Measurements from ENCODE around the gene ENPP3.

The ENPP3 gene

DNA sequence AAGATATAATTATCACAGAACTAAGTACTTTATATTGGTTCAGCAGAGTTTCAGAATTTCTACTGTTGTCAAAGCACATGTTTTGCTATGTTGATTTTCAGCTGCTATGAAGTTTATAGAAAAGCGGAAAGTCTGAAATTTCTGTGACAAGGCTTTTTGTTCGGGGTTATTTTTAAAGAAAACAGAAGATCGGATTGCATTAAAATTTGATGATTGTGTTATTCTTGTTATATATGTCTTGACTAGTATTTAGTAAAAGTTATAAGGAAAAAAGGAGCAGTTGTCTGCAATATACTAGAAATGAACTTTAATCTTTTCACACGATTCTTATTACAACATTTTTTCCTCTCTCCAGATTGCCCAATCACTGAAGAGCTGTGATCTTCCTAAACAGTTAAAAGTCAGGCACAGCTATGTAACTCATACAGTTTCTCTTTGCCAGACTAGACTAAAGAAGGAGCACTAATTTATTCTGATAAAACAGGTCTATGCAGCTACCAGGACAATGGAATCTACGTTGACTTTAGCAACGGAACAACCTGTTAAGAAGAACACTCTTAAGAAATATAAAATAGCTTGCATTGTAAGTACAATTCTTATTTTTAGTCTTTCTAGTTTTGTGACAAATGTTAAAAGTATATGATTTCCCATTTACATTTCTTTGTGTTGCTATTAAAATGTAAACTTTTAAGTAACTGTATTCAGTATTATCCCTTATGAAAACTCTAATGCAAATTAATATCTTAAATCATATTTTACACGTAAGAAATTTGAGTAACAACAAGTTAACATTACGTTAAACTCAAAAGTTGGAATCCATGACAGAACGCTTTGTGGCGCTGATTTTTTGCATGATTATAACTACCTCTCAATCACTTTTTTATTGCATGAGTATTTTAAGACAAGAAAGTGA lies at the start of gene ENPP3:
Gene ENPP3 (plus strand): TSS at position 423 of the 913 bp plus-strand sequence. CDS start 83 bp downstream, at position 506.
- DNase-seq (ENCODE audit: low read depth, low spot score) = no peak

DNA sequence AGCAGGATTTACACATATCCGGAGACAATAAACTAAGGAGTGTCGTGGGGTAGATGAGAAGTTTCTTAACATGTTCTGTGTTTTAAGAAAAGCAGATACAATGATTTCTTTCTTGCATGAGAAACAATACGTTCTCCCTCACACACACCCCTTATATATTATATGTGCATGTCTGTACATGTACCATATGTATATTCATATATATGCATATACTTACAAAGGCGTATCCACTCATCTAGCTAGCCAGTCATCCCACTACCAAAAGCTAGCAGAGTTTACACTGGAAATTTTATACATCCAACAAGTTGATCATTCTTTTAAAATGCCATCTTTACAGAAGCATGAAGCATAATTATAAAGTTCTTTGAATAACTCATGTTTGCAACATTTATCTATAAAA lies 49.2 kb upstream of the ENPP3 start:
- H3K27ac ChIP-seq = no peak overlapping the region
- no peak for DNase-seq (ENCODE audit: low read depth, low spot score)

More for the DNA sequence above, at the start of gene ENPP3:
- H3K27ac ChIP-seq = no peak within 1 kb of the TSS

DNA sequence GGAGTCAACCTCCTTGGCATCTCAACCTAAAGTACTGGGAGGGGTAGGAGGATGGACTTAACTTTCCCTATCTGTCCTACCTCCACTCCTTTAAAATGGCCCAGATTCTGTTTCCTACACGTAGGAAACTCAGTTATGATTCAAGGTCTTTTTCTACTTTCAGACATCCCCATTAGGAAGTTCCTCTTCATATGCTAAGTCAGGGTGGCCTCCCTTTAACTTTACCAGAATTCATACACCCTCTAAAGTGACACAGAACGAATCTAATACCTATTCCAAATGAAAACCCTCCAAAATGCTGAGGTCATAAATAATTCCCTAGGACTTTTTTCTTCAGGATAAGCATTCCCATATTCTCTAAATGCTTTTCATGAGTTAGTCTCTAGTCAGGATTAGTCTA lies 48.5 kb upstream of the ENPP3 start:
- no peak for DNase-seq (ENCODE audit: low read depth, low spot score)
- H3K27ac ChIP-seq = no peak overlapping the region

DNA sequence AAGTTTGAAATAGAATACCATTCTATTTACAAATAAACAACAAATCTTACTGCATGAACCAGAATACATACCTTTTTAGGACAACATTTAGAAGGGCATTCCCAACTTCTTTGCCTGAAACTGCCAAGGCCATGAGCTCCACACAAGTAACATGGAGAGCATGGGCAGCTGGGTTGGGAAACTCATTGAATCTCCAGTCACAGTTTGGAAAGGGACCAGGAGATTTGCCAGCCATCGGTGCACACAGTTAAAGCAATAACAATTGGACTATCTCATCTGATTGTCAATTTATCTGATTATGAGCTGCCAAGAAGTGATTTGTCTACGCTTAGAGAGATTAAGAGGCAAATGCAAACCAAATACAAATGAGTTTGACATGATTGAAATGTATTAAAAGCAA lies 44.2 kb upstream of the ENPP3 start:
- no peak overlapping the region for H3K27ac ChIP-seq
- no peak for DNase-seq (ENCODE audit: low read depth, low spot score)

DNA sequence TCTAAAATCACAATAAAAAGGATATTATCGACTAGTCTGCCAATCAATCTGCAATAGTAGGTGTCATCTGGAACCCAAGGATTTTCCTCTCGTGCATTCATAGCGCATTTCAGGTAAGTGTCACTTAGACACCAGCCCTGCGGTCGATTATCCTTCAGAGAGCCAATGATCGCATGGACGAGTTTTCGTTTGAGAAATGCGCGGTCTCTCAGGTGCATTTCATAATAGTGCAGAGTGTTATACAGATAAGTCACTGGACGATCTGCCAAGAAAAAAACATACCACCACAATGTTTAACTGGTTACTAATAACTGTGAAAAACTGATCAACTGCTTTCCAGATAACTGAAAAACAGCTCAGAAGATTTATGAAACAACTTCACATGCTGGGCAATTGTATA lies 43.0 kb upstream of the ENPP3 start:
- no peak overlapping the region for H3K27ac ChIP-seq
- no peak for DNase-seq (ENCODE audit: low read depth, low spot score)

DNA sequence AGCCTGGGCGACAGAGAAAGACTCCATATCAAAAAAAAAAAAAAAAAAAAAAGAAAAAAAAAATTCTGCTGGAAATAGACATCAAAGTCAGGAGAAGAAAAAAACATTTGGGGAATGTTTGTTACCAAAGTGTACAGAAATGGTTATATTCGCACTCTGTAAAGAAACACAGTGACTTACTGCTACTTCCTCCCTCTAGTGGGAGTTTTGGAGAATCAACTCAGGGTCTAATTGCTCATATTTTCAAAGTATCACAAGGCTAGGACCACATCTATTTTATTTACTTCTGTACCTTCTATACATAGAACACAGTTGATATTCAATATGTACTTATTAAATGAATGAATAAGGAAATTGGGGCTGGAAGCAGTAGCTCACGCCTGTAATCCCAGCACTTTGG lies 39.7 kb upstream of the ENPP3 start:
- no peak for DNase-seq (ENCODE audit: low read depth, low spot score)
- no peak overlapping the region for H3K27ac ChIP-seq

DNA sequence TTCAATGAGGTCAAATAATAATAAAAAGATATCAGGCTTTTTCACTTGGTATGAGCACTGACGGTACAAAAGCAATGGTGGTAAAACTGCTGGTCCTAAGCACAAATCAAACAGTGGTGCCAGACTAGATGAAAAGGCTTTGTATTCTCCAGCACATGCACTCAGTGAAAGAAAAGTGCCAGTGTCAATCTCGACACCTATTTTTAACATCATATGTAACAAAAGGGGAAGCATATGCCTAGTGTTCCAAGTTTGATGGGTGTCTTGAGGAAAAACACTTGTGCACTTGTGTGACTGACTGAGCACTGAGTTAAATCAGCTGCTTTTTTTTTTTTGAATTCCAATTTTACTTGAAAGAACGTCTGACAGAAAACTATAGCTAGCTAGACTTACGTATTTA lies 36.4 kb upstream of the ENPP3 start:
- no peak overlapping the region for H3K27ac ChIP-seq
- DNase-seq (ENCODE audit: low read depth, low spot score) = no peak

DNA sequence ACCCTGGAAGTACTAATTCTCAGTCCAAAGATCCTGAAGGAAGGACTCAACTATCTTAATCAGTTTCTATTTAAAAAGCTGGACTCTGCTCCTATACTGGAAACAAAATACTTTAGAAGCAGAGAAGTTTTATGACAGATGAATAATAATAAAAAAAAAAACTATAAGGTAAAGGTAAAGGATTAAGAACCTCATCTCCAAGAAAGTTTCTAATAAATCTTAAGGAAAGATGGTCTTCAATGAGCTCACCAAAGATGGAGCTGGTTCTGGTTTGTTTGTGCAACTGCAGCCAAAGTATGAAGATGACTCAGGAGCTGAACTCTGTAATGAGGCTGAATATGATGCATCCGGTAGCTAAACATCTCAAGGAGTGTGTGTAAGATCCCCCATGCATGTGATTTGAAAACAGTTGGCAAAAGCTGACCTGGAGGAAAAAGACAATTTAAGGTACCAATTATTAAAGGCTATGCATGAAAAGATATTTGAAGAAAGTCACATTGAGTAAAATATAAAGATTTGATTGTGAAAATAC lies 34.3 kb upstream of the ENPP3 start:
- no peak for DNase-seq (ENCODE audit: low read depth, low spot score)
- H3K27ac ChIP-seq = no peak overlapping the region

DNA sequence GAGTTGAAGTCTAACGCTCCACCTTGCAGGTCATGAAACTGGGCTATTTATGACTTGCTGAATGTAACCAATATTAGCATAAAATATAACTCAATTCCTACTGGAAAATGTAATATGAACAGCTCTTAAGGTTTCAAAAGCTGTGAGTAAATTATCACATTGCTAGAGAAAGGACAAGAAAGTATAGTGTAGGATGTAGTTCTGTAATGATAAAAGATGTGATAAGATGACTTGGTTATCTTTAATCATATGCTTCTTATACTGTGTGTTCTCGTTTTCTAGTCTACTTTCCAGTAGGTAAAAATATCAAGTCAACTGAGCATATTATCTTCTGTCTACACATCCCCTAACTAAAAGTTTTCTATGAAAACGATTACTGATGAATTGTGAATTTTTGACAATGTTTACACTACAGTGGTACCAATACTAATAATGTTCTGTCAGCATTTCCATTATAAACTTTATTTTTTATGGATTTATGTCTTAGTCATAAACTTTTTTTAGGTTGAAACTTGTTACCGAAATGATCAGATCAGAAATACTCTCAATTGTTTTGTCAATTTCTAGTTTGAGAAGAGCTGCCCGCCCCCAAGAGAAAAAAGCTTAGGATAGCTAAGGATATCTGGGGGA lies 23.7 kb upstream of the ENPP3 start:
- no peak overlapping the region for H3K27ac ChIP-seq
- DNase-seq (ENCODE audit: low read depth, low spot score) = no peak

DNA sequence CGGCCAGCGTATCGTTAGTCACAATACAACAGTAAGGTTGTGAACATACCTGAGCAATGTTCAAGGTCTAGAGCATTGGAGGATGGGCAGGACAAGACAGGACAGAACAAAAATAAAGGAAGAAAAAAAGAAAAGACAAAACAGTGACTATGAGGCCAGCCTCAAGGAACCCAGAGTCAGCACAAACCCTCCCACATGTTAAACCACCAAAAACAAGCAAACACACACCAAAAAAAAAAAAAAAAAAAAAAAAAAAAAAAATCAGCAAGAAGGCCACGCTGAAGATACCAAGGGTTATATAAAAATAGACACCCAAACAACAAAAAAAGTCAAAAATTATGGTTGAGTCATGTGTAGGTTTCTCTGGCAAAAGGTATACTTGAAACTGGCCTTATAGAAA lies 21.8 kb upstream of the ENPP3 start:
- no peak overlapping the region for H3K27ac ChIP-seq
- DNase-seq (ENCODE audit: low read depth, low spot score) = no peak

DNA sequence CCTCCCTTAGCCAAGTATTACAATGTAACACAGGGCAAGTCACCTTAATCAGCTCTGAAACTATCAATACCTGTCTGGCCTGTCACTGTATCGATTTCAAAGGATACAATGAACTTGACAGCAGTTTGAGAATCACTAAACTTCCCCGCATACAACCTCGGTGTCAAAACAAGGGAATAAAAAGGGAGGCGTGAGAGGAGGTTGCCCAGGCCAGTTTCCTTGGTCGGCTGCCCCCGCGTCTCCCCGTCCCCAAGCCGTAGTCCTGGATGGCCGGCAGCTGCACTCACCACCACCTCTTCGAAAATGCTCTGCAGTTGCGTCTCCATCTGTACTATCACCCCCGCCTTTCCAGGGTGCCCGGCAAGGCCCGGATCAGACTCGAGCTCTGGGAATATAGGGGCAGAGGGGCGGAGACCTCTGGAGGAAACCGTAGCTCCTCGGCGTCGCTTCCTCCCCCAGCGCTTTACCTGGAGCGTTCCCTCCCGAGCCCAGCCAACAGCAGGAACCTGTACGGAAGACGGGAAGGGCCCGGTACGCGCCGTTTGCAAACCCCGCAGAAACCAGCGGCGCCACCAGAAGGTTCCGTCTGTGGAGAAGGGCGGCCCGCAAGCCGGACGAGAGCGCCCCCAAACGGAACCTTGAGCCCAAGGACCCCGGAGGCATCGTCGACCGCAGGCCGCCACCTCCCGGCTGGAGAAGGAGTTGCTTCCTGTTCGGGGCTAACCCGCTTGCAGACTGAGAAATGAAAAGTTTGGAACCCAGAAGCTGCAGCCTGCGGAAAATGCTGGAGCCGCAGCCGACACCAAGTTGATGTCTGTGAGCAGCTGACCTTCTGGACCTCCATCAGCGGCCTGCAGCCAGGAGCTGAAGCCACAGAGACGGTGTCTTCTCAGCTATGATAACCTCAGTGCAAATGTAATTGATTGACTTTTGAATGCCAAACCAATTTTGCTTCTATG lies 9.1 kb upstream of the ENPP3 start, which contains the start of gene MED23:
Gene MED23 (minus strand): TSS at position 519 of the 959 bp plus-strand sequence. CDS start 193 bp downstream, at position 326.
- DNase-seq (ENCODE audit: low read depth, low spot score) = peak; percentile 82
- peak within 1 kb of the TSS; percentile 81 for H3K27ac ChIP-seq

DNA sequence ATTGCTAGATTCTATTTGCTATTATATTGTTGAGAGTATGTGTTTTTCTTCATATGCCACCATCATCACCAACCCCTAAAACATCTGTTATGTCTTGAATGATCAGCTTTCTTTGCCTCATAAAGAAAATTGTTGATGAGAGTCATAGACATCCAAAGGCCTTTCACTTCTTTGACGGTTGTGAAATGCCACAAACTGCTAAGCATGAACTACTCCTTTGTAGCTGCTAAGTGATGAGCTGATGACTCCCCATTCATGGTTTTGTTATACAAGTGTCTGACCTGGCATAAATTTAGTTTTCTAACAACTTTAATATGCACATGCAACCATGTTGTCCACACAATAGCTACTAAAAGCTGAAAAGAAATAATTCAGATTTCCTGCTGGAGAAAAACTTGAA lies 8.4 kb upstream of the ENPP3 start:
- H3K27ac ChIP-seq = no peak overlapping the region
- no peak for DNase-seq (ENCODE audit: low read depth, low spot score)

DNA sequence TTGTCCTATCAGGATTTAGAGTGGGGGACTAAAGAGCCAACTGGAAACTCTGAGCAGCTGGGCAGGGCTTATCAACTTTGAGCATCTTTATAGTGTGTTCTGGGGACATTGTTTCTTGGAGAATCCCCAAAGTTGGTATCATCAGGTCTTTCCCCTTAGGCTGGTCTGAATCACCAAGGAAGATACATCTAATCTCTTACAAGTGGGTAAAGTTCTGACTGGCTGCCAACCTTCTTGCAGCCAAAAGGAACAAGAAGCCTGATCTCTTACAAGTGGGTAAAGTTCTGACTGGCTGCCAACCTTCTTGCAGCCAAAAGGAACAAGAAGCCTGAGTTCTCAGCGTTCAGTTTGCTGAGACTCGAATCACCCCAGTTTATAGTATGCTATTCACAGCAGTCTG lies 7.5 kb upstream of the ENPP3 start:
- no peak overlapping the region for H3K27ac ChIP-seq
- DNase-seq (ENCODE audit: low read depth, low spot score) = no peak

DNA sequence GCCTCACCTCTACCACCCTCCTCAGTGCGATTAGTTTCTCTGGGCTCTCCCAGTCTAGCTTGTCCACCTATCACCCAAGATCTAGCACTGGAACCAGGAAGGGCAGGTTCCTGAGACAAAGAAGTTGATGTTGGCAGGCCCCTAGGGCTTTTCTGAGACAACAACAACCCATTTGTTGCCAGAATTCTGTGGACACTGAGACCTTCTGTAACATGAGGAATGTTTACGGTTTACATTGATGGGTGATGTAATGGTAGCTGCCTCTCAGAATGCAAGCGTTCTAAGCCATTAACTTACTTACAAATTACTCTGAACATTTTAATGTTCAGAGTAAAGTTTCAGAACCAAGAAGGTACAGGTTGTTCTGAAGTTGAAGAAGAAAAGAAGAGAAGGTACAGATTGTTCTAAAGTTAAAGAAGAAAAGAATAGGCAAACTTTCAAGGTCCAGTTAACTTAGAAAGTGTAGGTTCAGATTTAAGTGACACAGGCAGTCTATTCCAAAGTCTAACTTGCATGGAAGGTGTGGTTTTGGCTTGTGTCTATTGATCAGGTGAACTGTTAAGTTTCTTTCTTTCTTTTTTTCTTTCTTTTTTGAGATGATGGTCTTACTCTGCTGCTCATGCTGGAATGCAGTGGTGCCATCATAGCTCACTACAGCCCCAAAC lies 5.3 kb upstream of the ENPP3 start:
- H3K27ac ChIP-seq = no peak overlapping the region
- DNase-seq (ENCODE audit: low read depth, low spot score) = peak; percentile 43

DNA sequence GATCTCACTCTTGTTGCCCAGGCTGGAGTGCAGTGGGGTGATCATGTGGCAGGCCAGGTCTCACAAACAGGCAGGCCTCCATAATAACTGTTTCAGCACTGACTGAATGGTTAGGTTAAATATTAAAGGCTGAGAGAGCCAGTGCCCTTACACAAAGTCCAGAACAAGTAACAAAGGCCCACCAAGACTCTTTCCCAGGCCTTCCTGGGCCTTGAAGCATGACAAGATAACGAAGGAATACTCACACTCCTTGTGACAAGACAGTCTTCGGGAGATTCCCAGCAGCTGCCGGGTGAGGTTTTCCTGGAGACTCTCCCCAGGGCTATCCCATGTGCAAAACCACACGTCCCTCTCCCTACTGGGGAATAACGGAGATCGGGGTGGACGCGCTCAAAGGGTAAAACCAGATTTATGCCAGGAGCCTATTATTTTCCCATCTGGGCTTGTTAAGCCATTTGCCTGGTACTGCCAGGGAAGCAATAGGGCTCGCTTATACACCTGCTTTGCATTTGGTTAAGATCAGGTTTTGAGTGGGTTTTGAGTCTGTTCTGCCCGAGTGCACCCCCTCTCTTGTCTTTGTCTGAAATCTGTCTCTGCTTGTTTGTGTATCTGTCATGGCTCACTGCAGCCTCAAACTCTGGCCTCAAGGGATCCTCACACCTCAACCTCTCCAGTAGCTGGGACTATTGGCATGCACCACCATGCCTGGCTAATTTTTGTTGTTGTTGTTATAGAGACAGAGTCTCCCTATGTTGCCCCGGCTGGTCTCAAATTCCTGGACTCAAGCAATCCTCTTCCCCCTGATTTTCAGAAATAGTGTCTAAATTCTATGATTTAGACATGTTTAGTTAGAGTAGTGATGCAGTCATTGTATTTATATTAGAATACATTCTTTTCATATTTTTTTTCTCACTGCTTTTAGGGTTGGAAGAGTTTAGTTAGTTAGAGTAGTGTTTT lies 1.4 kb upstream of the ENPP3 start:
- H3K27ac ChIP-seq = no peak overlapping the region
- no peak for DNase-seq (ENCODE audit: low read depth, low spot score)

DNA sequence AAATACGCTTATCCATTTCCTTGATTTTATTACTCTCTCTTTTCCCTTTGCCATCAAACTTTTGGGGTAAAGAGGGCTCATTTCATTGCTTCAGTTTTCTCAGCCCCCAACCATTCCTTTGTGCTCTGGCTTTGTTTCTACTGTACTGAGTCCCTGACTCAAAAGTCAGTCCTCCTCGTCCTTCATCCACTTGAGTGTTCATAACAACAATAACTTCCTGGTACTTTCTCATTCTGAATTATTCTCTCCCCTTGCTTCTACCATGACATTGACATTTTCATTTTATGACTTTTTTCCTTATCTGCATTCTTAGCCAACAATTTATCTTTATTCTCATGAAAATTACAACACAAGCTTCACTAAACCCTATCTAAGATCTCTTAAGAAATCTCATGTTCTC lies 911 bp downstream of the ENPP3 start:
- no peak overlapping the region for H3K27ac ChIP-seq
- no peak for DNase-seq (ENCODE audit: low read depth, low spot score)

DNA sequence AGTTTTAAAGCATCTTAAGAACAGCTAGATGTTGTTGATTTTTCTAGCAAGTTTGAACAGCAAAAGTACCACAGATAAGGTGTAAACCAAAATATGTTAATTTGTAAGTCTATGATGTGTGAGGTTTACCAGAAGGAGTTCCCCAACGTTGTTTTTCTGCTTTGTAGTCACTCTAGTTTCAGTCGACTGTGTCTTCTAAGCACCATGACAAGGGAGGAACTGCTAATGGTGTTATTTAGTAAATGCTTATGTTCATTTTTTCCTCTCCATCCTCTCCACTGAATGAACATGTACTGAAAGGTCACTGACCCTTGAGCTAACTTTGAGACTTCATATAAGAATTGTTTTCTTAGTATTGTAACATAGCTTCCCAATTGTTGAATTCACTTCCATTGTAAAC lies 3.0 kb downstream of the ENPP3 start:
- no peak overlapping the region for H3K27ac ChIP-seq
- DNase-seq (ENCODE audit: low read depth, low spot score) = no peak

DNA sequence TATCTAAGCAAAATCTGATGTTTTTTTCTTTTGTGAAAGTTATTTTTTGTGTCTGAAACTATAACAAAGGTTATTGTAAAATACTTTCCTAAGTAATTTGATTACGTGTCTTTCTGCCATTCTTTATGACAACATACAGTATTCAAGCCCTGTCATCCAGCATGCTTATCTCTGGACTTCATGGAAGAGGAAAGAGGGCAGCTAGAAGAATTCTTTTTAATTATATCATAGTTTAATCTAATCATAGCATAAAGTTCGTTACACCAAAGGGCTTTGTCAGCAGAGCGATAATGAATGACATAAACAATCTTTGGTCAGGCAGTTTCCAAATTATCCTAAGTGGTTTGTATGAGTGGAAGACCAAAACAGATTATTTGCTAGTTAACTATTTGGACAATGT lies 3.5 kb downstream of the ENPP3 start:
- no peak for DNase-seq (ENCODE audit: low read depth, low spot score)
- no peak overlapping the region for H3K27ac ChIP-seq

DNA sequence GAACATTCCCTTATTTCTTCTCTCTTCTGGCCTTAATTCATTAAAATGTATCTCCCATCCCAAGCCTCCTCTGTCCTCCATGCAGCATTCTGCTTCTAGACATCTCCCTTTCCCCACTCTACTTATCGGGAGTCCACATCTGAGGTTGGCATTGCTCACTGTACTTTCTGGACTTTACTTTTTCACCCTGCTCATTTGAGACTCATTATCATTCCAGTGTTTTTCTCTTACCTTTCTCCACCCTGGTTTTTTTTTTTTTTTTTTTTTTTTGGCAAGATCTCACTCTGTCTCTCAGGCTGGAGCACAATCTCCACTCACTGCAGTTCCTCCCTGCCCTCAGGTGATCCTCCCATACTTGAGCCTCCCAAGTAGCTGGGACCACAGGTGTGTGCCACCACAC lies 4.5 kb downstream of the ENPP3 start:
- no peak overlapping the region for H3K27ac ChIP-seq
- no peak for DNase-seq (ENCODE audit: low read depth, low spot score)
